Cerebellar cortex (tissue), 1 donor: ENCODE results near the gene NIF3L1.
"Not testable (repeated sequence)": the region's sequence is repeated elsewhere in the genome, so short reads cannot be mapped to it uniquely, and the experiment has no call there.

Experiments
- DNase-seq: peaks from one replicate; pipeline ENCODE4 v3.0.0-alpha.2; 2015; ENCODE audit warnings: low spot score

Gene NIF3L1

DNA sequence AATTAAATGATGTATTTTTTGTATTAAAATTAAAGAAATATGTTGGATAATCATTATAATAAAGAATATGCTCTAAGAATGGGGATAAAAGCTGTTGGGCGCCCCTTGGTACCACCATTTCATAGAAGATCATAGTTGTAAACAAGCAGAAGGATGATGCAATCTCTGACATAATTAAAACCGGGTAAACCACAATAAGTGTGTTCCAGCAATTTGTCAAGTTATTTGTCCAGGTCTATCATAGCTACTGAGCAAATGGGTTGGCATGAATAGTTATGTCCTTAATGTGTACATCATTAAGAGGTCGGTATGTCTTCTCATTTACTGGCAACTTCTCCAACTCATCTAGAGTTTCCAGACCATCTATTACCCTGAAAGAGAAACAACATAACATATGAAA is 18.0 kb upstream of the NIF3L1 start:
- no peak for DNase-seq

DNA sequence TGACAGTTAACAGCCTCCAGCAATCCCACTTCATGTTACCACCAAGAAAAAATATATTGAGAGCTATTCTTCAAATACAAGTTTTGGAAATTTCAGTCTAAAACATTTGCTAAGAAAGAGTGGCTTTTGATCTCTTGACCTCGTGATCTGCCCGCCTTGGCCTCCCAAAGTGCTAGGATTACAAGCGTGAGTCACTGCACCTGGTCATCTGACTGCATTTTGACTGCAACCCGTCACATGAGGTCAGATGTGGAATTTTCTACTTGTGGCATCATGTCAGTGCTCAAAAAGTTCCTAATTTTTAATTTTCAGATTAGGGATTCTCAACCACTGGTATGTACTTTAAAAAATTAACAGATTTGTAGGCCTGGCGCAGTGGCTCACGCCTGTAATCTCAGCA is 15.6 kb upstream of the NIF3L1 start:
- DNase-seq, result no peak

DNA sequence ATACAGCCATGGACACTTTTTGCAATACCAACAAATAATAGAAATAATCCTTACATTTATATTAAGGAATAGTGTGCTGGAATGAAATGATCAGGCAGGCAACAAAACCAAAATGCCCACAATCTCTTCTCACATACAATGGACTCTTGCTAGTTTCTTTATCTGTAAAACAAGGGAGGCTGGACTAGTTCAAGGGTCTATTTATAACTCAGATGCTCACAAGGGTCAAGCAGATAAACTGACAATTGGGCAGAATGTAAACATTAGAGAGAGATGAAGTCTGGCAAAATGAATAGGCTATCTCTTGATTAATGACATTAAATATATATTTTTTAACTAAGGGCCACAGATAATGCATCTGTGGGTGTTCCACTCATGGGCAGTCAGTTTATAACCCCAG is 11.7 kb upstream of the NIF3L1 start:
- DNase-seq, result no peak

DNA sequence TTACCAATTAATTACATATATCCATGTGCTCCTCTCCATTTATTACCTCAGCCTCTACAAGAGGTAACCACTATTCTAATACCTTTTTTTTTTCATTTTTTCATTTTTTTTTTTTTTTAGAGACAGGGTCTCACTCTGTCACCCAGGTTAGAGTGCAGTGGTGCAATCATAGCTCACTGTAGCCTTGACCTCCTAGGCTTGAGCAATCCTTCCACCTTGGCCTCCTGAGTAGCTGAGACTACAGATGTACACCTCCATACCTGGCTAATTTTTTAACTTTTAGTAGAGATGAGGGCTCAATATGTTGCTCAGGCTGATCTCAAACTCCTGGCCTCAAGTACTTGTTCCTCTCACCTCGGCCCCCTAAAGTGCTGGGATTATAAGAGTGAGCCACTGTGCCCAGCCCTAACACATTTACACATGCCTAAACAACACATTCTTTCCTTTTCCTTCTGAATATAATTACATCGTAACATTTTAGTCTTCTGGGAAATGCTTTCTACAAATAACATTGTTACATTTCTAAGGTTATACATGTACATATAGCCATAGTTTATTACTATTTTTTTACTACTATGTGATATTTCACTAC is 10.8 kb upstream of the NIF3L1 start:
- DNase-seq, result no peak

DNA sequence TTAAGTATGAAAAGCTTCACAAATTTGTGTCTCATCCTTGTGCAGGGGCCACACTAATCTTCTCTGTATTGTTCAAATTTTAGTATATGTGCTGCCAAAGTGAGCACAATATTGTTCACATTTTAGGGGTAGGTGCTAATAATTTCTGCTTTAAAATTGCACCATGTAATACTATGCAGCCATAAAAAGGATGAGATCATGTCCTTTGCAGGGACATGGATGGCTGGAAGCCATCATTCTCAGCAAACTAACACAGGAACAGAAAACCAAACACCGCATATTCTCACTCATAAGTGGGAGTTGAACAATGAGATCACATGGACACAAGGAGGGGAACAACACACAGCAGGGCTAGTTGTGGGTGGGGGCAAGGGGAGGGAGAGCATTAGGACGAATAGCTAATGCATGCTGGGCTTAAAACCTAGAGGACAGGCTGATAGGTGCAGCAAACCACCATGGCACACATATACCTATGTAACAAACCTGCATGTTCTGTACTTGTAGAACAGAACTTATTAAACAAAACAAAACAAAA is 7.4 kb upstream of the NIF3L1 start:
- DNase-seq, result not testable (repeated sequence)

DNA sequence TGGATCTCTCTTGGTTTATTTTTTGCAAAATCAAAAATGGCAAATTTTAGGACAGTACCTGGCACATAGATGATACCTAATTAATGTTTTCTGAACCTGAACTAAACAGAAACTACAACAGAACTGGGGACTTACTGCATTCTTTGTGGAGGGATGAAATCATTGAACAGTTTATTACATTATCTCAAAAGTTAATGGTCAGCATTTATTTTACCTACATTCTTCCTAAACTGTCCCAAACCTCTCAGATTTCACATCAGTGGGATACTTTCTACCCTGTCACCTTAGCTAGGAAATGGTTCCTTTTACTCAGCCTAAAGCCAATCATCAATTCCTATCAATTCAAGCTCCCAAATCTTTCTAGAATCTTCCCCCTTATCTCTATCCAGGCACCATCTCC is 10.3 kb downstream of the NIF3L1 start:
- DNase-seq, result no peak

DNA sequence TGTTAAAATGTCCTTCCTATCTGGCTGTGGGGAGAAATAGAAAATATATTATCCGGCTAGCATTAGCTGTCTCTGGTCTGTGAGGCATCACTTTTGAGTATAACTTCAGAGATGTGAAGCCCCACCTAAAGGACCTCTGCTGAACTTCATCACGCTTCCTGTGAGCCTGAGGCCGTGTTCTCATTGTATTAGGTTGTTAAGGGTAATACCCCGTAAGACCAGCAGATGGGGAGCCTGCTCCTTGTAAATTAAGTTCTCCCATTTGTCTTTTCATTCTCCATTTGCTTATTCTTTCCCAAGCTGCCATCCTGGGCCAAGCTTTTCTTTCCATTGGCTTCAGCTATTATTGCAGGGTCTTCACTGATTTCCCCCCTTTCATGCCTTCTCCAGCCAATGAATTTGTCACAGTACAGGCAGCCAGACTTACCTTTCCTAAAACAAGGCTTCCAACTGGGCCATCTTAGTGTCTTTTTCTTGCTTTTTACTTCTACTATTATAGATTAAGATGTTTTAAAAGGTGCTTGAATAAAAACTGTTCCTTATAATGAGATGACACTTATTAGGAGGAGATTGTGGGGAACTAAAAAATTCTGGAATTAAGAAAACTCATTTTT is 12.4 kb downstream of the NIF3L1 start:
- DNase-seq, result peak; percentile 83

DNA sequence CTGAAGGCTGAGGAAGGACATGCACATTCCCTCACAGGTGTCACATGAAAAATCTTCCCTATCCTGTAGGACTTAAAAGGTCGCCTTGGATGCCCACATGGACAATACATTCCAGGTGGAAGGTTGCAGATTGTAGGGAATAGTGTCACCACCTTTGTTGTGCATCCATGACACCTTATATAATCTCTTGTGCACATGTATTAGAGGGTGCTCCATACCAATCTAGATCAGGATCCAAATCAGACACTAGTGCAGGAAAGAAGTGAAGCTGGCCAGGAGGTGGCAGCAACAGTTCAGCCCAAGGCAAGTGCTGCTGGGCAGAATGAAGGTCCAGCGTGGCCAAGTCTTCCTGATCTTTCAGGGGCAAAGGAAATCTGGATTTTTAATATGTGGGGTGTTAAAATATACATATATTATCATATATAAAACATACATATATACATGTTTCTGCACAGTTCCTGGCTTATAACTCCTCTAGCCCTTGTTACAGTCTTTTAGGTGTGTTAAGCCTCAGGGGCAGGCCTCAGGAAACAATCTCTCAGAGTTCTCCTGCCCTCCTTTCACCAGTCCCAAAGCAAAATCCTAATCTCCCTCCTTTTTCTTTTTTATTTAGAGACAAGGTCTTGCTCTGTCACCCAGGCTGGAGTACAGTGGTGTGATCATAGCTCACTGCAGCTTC is 16.6 kb downstream of the NIF3L1 start:
- DNase-seq, result peak; percentile 72

DNA sequence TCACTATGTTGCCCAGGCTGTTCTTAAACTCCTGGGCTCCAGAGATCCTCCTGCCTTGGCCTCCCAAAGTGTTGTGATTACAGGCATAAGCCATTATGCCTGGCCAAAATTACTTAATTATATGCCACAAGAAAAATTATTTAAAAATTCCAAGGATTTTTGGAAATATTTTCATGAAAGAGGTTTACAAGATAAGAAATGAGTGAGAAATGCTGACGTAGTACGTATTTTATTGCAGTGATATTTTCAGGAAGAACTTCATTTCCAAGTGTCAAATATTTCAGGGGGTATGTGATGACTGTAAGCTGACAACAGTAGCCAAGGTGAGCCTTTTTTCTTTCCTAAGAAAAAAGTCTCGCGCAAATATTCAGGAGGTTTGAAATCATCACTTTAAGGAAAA is 20.8 kb downstream of the NIF3L1 start:
- no peak for DNase-seq

DNA sequence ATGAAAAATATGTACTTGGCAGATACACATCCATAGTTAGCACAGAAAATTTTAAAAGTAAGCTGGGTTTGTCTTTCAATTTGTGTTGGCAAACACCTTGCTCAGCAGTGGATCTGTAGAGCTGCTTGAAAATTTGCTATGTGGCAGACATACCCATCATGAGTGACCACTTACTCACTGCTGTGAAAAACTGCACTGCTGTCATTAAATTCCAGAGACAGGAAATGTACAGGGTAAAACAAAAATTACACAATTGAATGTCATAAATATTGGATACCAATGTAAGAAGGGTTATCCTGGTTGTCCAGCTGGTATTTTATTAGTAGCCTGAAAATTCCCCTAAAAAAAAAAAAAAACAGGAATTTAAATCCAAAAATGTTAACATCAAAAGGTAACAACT is 24.5 kb downstream of the NIF3L1 start:
- DNase-seq, result no peak

DNA sequence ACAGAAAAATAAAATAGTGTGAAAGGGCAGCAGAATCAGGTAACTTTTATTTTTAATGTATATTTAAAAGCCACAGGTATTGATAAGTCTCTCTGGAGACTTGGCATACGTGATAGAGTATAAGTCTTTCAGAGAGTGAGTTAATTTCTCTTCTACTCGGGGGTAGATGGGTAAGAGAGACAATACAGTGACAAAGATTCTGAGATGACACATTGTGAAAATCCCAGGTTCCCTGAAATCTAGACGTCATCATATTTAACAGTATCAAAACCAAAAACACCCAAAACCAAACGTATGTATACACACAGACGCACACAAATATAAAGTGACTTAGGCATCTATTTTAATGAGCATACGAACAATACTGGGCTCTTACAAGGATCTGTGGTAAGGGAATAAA is 33.3 kb downstream of the NIF3L1 start:
- no peak for DNase-seq

DNA sequence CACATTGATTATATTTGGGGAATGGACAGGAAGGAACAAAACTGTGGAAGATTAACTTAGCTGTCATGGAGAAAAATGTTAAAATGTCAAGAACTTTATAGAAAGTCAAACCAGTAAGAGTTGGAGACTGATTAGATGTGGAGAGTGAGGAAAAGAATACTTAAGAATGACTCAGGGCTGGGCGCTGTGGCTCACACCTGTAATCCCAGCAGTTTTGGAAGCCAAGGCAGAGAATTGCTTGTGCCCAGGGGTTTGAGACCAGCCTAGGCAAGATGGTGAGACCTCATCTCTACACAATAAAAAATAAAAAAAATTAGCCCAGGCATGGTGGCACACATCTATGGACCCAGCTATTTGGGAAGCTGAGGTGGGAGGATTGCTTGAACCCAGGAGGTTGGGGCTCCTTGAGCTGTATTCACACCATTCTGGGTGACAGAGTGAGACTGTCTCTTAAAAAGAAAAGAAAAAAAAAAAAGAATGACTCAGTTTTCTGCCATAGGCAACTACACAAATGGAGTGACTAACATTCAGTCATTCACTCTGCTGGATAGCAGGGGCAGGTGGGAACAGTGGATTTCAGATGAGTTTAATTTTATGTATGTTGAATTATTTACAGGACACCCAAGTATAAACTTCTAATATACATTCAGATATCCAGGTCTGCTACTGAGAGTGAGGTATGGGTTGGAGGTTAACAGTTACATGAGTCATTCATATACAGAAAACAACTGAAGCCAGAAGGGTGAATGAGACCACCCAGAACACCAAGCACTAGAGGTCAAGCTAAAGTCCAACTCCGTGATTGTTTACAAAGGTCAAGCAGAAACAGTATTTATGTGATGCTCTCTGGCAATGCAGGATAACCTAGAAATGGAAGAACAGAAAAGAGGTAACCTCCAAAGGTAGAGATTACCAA is 40.4 kb downstream of the NIF3L1 start:
- no peak for DNase-seq

DNA sequence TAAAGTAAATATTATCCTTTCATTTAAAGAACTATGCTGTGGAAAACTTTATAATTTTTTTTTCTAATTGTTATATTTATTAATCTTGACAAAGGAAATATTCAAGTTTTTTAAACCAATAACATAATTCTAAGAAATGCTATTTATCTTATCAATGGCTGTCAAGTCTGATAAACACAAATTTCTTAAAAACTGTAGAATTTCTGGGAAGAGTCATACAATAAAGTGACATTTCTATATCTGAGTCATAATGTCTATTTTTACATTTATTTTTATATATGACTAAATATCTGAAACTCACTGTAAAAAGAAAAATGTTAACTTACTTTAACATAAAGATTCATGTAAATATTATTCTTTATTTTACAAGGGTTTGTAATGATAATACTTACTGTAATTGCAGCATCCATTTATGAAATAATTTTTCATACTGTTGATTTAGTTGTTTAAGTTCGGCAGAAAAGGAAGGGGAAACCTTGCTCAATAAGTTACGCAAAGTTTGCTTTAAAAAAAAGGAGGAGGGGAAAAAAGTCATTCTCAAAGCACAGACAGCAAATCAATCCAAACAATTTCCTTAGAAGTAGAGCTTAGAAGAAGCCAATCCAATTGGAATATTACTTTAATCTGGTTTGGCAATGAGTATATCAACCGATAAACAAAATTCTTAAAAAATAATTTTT is 41.9 kb downstream of the NIF3L1 start:
- DNase-seq, result no peak

DNA sequence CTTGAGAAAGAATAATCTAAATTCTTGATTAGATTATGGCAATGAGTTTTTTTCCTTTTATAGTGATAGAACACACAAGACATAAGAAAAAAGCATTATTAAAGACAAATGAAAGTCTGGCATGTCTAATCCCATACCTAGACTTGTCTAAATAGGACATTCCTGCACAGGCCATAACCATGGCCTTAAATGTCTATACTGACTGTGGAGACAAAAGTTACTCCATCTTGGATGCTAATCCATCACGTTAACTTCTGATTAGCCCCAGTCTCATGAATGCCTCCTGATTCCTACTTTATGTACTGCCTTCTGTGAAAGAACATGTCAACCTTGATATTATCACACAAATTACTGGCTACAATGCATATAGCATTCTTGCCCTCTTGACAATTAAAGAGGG is 50.7 kb downstream of the NIF3L1 start:
- no peak for DNase-seq

DNA sequence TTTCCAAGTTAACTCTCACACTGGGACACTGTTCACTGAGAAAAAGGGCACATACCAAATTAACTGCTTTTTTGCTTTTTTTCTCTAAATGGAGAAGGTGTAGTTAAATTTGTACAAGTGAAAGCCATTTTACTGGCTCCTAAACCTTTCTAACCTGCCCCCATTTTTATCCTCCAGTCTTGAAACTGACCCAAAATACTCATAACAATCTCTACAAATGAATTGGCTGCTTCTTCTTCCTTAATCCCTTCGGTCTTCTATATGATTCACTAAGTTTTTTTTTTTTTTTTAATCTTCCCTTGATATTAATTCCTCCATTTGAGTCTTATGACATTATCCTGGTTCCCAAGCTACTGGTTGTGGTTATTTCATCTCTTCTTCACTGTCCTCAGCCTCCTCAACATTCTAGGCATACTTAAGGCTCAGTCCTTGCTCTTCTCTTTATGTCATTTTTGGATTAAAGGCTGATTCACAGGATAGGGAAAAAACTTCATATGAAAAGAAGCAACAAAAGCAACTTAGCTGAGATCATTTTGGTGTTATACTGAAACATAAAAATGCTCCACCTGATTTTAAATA is 54.4 kb downstream of the NIF3L1 start:
- DNase-seq, result no peak

DNA sequence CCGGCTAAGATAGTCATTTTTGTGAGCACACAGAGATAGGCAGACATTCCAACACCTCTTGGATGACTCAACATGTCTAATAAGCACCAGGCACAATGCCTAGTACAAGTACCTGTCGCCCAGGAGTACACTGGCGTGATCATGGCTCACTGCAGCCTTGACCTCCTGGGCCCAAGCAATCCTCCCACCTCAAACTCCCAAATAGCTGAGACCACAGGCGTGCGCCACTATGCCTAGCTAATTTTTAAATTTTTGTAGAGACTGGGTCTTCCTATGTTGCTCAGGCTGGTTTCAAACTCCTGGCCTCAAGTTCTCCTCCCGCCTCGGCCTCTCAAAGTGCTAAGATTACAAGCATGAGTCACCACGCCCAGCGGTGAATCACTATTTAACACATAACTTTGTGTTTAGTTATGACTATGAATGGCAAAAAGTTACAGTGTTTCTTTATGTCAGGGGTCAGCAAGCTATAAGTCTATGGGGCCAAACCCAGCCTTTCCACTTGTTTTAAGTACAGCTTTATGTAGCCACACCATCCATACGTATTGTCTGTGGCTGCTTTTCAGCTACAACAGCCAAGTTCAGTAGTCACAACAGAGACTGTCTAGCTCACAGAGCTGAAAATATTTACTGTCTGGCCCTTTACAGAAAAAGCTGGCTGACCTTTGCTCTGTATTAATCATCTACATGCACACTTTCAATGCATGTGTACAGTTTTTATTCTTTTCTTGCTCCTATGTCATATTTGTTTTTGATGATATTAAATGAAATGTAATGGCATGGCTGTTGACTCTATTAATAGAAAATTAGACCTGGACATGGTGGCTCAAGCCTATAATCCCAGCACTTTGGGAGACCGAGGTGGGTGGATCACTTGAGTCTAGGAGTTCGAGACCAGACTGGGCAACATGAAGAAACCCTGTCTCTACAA is 55.6 kb downstream of the NIF3L1 start:
- DNase-seq, result no peak

DNA sequence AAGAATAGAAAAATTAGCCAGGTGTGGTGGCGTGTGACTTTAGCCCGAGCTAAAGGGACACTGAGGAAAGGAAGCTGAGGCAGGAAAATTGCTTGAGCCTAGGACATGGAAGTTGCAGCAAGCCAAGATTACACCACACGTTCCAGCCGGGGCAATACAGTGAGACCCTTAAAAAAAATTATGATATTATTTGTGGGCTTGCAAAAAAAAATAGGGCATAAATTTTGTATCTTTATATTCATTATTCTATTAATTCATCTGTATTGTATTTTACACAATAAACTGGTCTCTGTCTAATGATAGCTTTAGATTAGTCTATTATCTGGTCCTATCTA is 56.2 kb downstream of the NIF3L1 start:
- no peak for DNase-seq

DNA sequence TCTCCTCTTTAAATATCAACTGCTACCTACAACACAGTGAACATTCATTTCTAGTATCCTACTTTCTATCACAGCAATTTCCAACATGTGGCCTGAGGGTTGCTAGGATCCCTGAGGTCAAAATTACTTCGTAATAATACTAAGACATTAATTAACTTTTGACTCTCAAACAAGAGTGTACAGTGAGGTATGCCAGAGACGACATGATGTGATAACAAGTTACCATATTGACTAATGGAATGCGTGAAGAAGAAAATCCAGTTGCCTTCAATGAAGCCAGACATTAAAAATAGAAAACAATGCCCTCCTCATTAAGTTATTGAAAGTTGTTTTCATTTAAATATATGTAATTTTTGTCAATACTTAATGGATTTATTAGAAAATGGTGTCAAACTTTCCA is 61.2 kb downstream of the NIF3L1 start:
- DNase-seq, result no peak
